Hepatocyte (in vitro differentiated cells): Measurements from ENCODE around the gene RAB12. TPM values are rescaled to one million over a fixed set of nuclear protein-coding genes. Genes with fewer than 3 reads are reported as not detected.
A peak's percentile ranks its signal among the peaks of the same experiment; 100 is the strongest.

Experiments
- DNase-seq: peaks from one replicate; pipeline ENCODE4 v3.0.0-alpha.2; 2016; ENCODE audit warnings: low spot score
- H2AFZ ChIP-seq: fragments of 200-600 bp; sonication (generic); 2 replicates; pipeline ENCODE4 v1.6.0; 2016; ENCODE audit warnings: antibody characterized with exemption, mild to moderate bottlenecking
- H3K27ac ChIP-seq: fragments of 200-600 bp; sonication (generic); 2 replicates; pipeline ENCODE4 v1.5.1; 2016; ENCODE audit warnings: mild to moderate bottlenecking
- H3K27me3 ChIP-seq: fragments of 200-600 bp; sonication (generic); 2 replicates; pipeline ENCODE4 v1.6.1; 2016
- H3K36me3 ChIP-seq: fragments of 200-600 bp; sonication (generic); replicated peaks from 2 replicates; pipeline ENCODE4 v1.5.1; 2016; ENCODE audit warnings: low read depth; ENCODE audit not compliant: insufficient read depth
- H3K4me1 ChIP-seq: fragments of 200-600 bp; sonication (generic); 2 replicates; pipeline ENCODE4 v1.5.1; 2016; ENCODE audit warnings: mild to moderate bottlenecking, moderate library complexity; ENCODE audit not compliant: insufficient read depth
- H3K4me2 ChIP-seq: fragments of 200-600 bp; sonication (generic); 2 replicates; pipeline ENCODE4 v1.6.0; 2016
- H3K4me3 ChIP-seq: fragments of 200-600 bp; sonication (generic); 2 replicates; pipeline ENCODE4 v1.5.1; 2016; ENCODE audit warnings: mild to moderate bottlenecking
- H3K79me2 ChIP-seq: fragments of 200-600 bp; sonication (generic); 2 replicates; pipeline ENCODE4 v1.6.0; 2017; ENCODE audit warnings: mild to moderate bottlenecking
- H3K9me2 ChIP-seq: fragments of 200-600 bp; sonication (generic); replicated peaks from 2 replicates; pipeline ENCODE4 v1.6.0; 2017; ENCODE audit warnings: mild to moderate bottlenecking; ENCODE audit not compliant: insufficient read depth
- H3K9me3 ChIP-seq: fragments of 200-600 bp; sonication (generic); 2 replicates; pipeline ENCODE4 v1.5.1; 2016; ENCODE audit warnings: low read depth, mild to moderate bottlenecking
- H4K20me1 ChIP-seq: fragments of 200-600 bp; sonication (generic); 2 replicates; pipeline ENCODE4 v1.6.0; 2016; ENCODE audit warnings: mild to moderate bottlenecking; ENCODE audit not compliant: insufficient read depth, poor library complexity, severe bottlenecking
- EZH2 ChIP-seq: fragments of 200-600 bp; sonication (generic); IDR thresholded peaks from 2 replicates; pipeline ENCODE4 v1.6.1; 2016; ENCODE audit warnings: antibody characterized with exemption, mild to moderate bottlenecking, borderline replicate concordance
- EZH2phosphoT487 ChIP-seq: fragments of 200-600 bp; sonication (generic); IDR thresholded peaks from one replicate; pipeline ENCODE4 v1.6.1; 2018; ENCODE audit warnings: antibody characterized with exemption, mild to moderate bottlenecking, low read depth, moderate library complexity; ENCODE audit not compliant: unreplicated experiment, severe bottlenecking
- WGBS: methylation state at CpG from one replicate; pipeline ENCODE4 v1.1.6; 2016; ENCODE audit warnings: low lambda C conversion rate; ENCODE audit errors: missing lambda C conversion rate; 5-methylcytosine and 5-hydroxymethylcytosine counted together
- polyA plus RNA-seq: library from polyadenylated mRNA; unstranded; fragments of >200 nt; fragmentation: Nextera tagmentation; extraction: Ambion mirVana; gene quantifications from 2 replicates; pipeline ENCODE4 v1.2.1, GENCODE V29; 2016
- total RNA-seq: library from RNA; depleted of rRNA; stranded (reverse); fragments of >200 nt; gene quantifications from 2 replicates; pipeline ENCODE4 v1.2.3, GENCODE V29; 2014
- TF ChIP-seq, protein P1 (sequence below): fragments of 200-600 bp; sonication (generic); IDR thresholded peaks from 2 replicates; pipeline ENCODE4 v1.5.1; 2016; ENCODE audit warnings: antibody characterized with exemption, mild to moderate bottlenecking; ENCODE audit not compliant: poor library complexity

The RAB12 gene
- total and polyA plus RNA-seq, 2 experiments from 2014 or later: 4.7 to 33.2 TPM

DNA sequence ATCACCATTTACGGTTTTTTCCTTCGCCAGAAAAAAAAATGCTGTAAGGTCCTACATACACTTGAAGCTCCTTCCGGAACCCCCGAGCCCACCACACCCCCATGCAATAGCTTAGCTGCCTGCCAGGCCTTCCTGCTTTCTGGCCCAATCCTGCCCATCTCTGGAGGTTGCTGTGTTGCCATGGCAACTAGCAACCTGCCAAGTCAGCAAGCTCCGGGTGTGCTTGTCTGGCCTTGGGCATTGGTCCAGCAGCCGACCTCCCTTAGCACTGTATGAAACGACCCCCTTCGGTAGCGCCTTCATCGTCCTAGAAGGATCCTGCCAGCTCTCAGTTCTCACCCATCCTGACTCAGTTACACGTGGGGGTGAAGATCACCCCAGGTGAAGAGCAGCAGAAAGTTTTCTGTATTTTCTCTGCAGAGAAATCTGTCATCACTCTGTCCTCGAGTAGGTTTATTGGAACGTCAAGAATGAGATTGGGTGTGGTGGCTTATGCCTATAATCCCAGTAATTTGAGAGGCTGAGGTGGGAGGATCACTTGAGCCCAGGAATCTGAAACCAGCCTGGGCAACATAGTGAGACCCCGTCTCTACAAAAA lies 48.7 kb downstream of the RAB12 start:
- peak; percentile 37 for DNase-seq

DNA sequence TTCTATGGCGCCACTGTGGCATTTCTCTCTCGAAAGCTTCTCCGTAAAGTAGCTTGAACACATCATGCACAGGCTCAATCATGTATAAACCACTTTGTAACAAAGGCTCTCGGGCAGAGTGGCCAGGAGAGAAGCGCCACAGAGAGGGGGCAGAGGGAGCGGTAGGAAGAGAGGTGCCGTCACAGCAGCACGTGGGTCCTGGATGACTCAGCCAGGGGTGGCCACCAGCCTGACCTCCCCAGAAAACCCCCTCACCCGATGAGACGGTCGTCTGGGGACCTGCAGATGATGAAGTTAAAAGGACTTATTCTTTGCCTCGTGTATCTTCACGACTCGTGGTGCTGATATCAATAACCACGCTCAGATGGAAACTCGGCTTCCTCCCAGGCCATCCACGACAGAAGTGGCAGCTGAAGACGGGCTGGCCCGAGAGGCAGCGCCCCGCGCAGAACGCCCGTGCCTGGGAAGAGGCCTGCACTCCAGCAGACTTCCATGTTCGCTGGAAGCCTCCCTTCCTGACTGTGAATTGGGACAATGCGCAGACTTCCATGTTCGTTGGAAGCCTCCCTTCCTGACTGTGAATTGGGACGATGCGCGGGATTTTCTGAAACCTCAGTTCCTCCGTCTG lies 49.7 kb downstream of the RAB12 start:
- Histone ChIP-seq H3K9me2 (no peaks in the 10 kb centered on the region), H3K36me3 (no peaks in the 10 kb centered on the region), H3K4me2 (no peak overlapping the region), H2AFZ (no peak overlapping the region), H3K4me3 (no peak overlapping the region), H3K9me3 (no peaks in the 10 kb centered on the region), H3K4me1 (no peaks in the 10 kb centered on the region), H3K79me2 (no peaks in the 10 kb centered on the region), H4K20me1 (no peaks in the 10 kb centered on the region), H3K27ac (no peak overlapping the region), H3K27me3 (no peaks in the 10 kb centered on the region)
- WGBS: 94% methylated on average over 31 of the region's 31 CpGs
- DNase-seq: no peak
- TF ChIP-seq EZH2phosphoT487 (no peak), EZH2 (no peak)

More for the DNA sequence above, 48.7 kb downstream of the RAB12 start:
- H2AFZ ChIP-seq: no peak overlapping the region
- no peak overlapping the region for H3K4me3 ChIP-seq
- no peaks in the 10 kb centered on the region for H3K27me3 ChIP-seq
- H3K9me2 ChIP-seq: no peaks in the 10 kb centered on the region
- H3K4me2 ChIP-seq: no peak overlapping the region
- WGBS: 64% methylated on average over 14 of the region's 14 CpGs
- H3K36me3 ChIP-seq: no peaks in the 10 kb centered on the region
- H3K27ac ChIP-seq: no peak overlapping the region
- TF ChIP-seq EZH2phosphoT487 (no peak), EZH2 (no peak)
- TF ChIP-seq, protein P1, sequence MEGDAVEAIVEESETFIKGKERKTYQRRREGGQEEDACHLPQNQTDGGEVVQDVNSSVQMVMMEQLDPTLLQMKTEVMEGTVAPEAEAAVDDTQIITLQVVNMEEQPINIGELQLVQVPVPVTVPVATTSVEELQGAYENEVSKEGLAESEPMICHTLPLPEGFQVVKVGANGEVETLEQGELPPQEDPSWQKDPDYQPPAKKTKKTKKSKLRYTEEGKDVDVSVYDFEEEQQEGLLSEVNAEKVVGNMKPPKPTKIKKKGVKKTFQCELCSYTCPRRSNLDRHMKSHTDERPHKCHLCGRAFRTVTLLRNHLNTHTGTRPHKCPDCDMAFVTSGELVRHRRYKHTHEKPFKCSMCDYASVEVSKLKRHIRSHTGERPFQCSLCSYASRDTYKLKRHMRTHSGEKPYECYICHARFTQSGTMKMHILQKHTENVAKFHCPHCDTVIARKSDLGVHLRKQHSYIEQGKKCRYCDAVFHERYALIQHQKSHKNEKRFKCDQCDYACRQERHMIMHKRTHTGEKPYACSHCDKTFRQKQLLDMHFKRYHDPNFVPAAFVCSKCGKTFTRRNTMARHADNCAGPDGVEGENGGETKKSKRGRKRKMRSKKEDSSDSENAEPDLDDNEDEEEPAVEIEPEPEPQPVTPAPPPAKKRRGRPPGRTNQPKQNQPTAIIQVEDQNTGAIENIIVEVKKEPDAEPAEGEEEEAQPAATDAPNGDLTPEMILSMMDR: no peak
- H4K20me1 ChIP-seq: no peaks in the 10 kb centered on the region
- no peaks in the 10 kb centered on the region for H3K4me1 ChIP-seq
- no peaks in the 10 kb centered on the region for H3K79me2 ChIP-seq
- no peaks in the 10 kb centered on the region for H3K9me3 ChIP-seq

DNA sequence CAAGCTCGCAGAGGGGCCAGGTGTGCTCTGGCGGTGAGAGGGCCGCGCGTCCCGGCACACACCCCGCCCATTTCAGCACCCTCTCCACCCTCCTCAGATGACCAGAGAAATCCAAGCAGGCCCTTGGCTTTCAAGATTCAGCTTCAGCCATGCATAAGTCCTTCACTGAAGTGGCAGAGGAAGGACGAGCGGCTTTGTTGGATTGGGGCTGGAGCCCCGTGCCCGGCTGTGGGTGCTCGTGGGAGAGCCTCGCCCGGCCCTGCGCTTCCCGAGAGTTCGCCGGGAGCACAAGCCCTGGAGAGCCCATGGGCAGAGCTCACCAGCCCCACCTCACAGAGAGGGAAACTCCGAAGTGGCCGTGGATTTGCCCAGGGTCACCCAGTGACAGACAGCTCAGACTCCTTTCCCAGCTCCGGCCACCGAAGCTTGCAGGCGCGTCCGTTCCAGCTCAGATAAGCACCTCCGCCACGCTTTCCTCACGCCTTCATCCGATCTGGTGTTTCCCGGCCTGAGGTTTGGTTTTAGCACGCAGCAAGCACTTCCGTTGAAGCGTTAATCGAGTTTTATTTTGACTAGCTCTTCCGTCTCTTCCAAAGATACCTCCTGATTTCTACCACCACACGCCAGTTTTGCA lies 50.5 kb downstream of the RAB12 start:
- 92% methylated on average over 33 of the region's 36 CpGs for WGBS
- TF ChIP-seq, protein P1: no peak
- no peak for TF ChIP-seq EZH2phosphoT487
- TF ChIP-seq EZH2: no peak
- Histone ChIP-seq H3K4me1 (no peaks in the 10 kb centered on the region), H3K9me3 (no peaks in the 10 kb centered on the region), H3K27ac (no peak overlapping the region), H4K20me1 (no peaks in the 10 kb centered on the region), H3K9me2 (no peaks in the 10 kb centered on the region), H3K4me2 (no peak overlapping the region), H3K36me3 (no peaks in the 10 kb centered on the region), H3K4me3 (no peak overlapping the region), H3K79me2 (no peaks in the 10 kb centered on the region), H2AFZ (no peak overlapping the region), H3K27me3 (no peaks in the 10 kb centered on the region)
- DNase-seq: no peak

DNA sequence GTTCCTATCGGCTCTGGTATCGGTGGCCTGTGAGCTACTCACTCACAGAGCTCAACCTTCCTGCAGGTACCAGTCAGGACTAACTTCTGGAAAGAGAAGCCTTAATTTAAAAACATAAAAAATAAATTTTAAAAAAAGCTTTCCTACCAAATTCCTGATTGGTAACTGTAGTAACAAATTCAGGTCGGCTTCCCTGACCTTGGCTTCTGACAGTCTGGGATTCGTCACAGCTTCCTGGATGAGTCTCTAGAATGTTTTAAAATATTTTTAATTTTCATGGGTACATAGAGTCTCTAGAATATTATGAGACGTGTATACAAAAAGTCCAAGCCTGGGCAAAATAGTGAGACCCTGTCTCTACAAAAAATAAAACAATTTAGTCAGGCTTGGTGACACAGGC lies 51.1 kb downstream of the RAB12 start:
- H3K79me2 ChIP-seq: no peaks in the 10 kb centered on the region
- no peaks in the 10 kb centered on the region for H3K9me2 ChIP-seq
- no peak overlapping the region for H3K4me3 ChIP-seq
- DNase-seq: no peak
- no peaks in the 10 kb centered on the region for H3K36me3 ChIP-seq
- H3K27ac ChIP-seq: no peak overlapping the region
- H3K27me3 ChIP-seq: no peaks in the 10 kb centered on the region
- TF ChIP-seq EZH2phosphoT487: no peak
- TF ChIP-seq, protein P1: no peak
- no peak for TF ChIP-seq EZH2
- H2AFZ ChIP-seq: no peak overlapping the region
- H3K9me3 ChIP-seq: no peaks in the 10 kb centered on the region
- 93% methylated on average over 5 of the region's 5 CpGs for WGBS
- no peaks in the 10 kb centered on the region for H4K20me1 ChIP-seq
- no peak overlapping the region for H3K4me2 ChIP-seq
- no peaks in the 10 kb centered on the region for H3K4me1 ChIP-seq
